Sigmoid colon (tissue), 4 donors: Measurements from ENCODE around the gene SNX24.

ENCODE experiments used
- EP300 ChIP-seq, 4 donors: sonication (generic); formaldehyde crosslinking; IDR thresholded peaks; one replicate each; pipeline ENCODE4 v1.6.1; 2017; ENCODE audit warnings: antibody characterized with exemption in 4 of 4
- POLR2A ChIP-seq, 2 donors: fragments of 450-650 bp; IDR thresholded peaks; one replicate each; pipeline ENCODE4 v1.6.1; 2016; ENCODE audit warnings: antibody characterized with exemption in 2 of 2, mild to moderate bottlenecking in 2 of 2, moderate library complexity in 2 of 2
- POLR2AphosphoS5 ChIP-seq, 4 donors: sonication (generic); formaldehyde crosslinking; IDR thresholded peaks; one replicate each; pipeline ENCODE4 v1.6.1; 2017; ENCODE audit warnings: antibody characterized with exemption in 4 of 4
- TF ChIP-seq, protein P1 (sequence below), 4 experiments: fragments of 450-650 bp in 3 of 4; fragments of 200-600 bp in 1 of 4; IDR thresholded peaks; one replicate each; pipeline ENCODE4 v1.5.1; 2016 to 2019; ENCODE audit warnings: antibody characterized with exemption in 4 of 4, mild to moderate bottlenecking in 3 of 4, moderate library complexity in 2 of 4

DNA sequence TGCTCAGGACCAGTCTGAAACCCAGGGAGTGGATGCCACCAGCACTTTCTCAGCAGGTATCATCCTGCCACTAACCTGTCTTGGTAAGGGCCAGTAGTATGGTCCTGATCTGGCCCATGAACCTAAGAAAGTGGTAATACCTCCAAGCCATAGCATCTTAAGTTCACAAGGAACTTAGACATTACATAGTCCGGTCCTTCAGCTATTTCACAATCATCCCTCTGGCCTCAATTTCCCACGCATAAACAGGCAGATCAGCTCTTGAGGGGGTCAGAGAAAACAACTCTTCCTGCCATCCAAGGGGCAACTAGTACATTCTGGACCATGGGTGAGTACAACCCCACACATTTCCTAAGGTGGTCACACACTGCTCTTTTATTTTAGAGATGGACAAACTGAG is 102.9 kb downstream of the SNX24 start:
- TF ChIP-seq, protein P1, sequence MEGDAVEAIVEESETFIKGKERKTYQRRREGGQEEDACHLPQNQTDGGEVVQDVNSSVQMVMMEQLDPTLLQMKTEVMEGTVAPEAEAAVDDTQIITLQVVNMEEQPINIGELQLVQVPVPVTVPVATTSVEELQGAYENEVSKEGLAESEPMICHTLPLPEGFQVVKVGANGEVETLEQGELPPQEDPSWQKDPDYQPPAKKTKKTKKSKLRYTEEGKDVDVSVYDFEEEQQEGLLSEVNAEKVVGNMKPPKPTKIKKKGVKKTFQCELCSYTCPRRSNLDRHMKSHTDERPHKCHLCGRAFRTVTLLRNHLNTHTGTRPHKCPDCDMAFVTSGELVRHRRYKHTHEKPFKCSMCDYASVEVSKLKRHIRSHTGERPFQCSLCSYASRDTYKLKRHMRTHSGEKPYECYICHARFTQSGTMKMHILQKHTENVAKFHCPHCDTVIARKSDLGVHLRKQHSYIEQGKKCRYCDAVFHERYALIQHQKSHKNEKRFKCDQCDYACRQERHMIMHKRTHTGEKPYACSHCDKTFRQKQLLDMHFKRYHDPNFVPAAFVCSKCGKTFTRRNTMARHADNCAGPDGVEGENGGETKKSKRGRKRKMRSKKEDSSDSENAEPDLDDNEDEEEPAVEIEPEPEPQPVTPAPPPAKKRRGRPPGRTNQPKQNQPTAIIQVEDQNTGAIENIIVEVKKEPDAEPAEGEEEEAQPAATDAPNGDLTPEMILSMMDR (IDR thresholded peaks at IDR 0.05) = no peak
- TF ChIP-seq POLR2A (IDR thresholded peaks at IDR 0.05) (no peak), POLR2AphosphoS5 (IDR thresholded peaks at IDR 0.05) (no peak), EP300 (IDR thresholded peaks at IDR 0.05) (no peak)
